PFSK-1 (cell line): ENCODE measurements around the gene BARHL2.

ENCODE experiments used
- FOXP2 ChIP-seq: optimal IDR thresholded peaks from 2 replicates; pipeline ENCODE3; 2011; ENCODE audit warnings: borderline replicate concordance, control low read depth, inconsistent platforms; ENCODE audit not compliant: insufficient read depth; ENCODE audit errors: extremely low read length, extremely low read depth
- POLR2AphosphoS5 ChIP-seq: IDR thresholded peaks from 2 replicates; pipeline ENCODE4 v1.6.1; 2012; ENCODE audit warnings: low read depth, mild to moderate bottlenecking, control low read depth, low read length, moderate library complexity
- SIN3A ChIP-seq: IDR thresholded peaks from 2 replicates; pipeline ENCODE4 v1.6.1; 2012; ENCODE audit warnings: mild to moderate bottlenecking, low read length, moderate library complexity, borderline replicate concordance; ENCODE audit not compliant: insufficient read depth
- TAF1 ChIP-seq: IDR thresholded peaks from 2 replicates; pipeline ENCODE4 v1.6.1; 2012; ENCODE audit warnings: low read length, control low read depth, borderline replicate concordance; ENCODE audit not compliant: insufficient read depth
- TF ChIP-seq, protein P1 (sequence below), 2 experiments: IDR thresholded peaks; 2 replicates each; pipeline versions ENCODE4 v1.6.1 to v1.8.0; 2011 to 2012; ENCODE audit warnings: low read depth in 2 of 2, low read length in 2 of 2, control low read depth in 1 of 2, inconsistent platforms in 1 of 2, mild to moderate bottlenecking in 1 of 2, moderate library complexity in 1 of 2; ENCODE audit not compliant: insufficient read depth in 1 of 2

The BARHL2 gene

DNA sequence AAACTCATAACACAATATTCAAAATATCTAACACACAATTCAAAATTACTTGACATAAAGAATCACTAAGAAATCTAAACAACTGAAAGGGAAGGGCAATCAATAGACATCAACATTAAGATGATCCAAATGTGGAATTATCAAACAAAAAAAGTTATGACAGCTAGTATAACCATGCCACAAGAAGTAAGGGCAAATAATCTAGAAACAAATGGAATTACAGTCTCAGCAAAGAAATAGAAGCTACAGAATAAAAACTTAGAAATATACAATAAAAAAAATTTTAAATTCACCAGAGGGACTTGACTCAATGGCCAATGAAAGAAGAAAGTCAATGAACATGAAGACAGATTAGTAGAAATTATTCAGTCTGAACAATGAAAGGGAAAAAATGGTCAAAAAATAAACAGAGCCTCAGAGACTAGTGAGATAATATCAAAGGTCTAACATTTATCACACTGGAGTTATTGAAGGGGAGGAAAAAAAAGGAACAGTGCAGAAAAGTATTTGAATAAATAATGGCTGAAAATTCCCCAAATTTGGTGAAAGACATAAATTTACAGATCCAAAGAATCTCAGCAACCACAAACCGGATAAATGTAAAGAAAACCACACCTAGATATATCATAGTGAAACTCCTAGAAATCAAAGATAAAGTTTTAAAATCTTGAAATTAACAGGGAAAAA lies 41.8 kb downstream of the BARHL2 start:
- TF ChIP-seq SIN3A: no peak
- TF ChIP-seq FOXP2: no peak
- TF ChIP-seq TAF1: no peak
- no peak for TF ChIP-seq POLR2AphosphoS5
- TF ChIP-seq, protein P1, sequence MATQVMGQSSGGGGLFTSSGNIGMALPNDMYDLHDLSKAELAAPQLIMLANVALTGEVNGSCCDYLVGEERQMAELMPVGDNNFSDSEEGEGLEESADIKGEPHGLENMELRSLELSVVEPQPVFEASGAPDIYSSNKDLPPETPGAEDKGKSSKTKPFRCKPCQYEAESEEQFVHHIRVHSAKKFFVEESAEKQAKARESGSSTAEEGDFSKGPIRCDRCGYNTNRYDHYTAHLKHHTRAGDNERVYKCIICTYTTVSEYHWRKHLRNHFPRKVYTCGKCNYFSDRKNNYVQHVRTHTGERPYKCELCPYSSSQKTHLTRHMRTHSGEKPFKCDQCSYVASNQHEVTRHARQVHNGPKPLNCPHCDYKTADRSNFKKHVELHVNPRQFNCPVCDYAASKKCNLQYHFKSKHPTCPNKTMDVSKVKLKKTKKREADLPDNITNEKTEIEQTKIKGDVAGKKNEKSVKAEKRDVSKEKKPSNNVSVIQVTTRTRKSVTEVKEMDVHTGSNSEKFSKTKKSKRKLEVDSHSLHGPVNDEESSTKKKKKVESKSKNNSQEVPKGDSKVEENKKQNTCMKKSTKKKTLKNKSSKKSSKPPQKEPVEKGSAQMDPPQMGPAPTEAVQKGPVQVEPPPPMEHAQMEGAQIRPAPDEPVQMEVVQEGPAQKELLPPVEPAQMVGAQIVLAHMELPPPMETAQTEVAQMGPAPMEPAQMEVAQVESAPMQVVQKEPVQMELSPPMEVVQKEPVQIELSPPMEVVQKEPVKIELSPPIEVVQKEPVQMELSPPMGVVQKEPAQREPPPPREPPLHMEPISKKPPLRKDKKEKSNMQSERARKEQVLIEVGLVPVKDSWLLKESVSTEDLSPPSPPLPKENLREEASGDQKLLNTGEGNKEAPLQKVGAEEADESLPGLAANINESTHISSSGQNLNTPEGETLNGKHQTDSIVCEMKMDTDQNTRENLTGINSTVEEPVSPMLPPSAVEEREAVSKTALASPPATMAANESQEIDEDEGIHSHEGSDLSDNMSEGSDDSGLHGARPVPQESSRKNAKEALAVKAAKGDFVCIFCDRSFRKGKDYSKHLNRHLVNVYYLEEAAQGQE (IDR thresholded peaks at IDR 0.05; ENCODE audit: insufficient read depth in 1 of 2, low read depth in 2 of 2, low read length in 2 of 2): no peak

DNA sequence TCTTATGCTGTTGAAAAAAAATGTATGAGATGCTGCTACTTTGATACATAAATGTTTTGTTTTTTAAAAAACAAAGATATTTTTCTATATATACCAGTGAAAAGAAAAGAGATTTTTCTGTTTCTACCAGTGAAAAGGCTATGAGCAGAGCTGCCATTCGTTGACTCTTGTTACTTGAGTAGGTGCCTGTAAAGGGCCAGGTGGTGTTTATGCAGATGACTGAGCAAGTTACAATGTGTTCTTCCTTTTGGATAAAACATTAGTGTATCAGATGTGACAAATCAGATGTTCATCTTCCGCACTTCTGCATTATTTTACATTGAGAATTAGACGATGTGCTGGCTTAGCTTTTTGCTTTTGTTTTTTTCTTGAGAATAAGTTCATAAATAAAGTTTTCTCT lies 45.4 kb downstream of the BARHL2 start:
- TF ChIP-seq FOXP2 (no peak), SIN3A (no peak), POLR2AphosphoS5 (no peak)

DNA sequence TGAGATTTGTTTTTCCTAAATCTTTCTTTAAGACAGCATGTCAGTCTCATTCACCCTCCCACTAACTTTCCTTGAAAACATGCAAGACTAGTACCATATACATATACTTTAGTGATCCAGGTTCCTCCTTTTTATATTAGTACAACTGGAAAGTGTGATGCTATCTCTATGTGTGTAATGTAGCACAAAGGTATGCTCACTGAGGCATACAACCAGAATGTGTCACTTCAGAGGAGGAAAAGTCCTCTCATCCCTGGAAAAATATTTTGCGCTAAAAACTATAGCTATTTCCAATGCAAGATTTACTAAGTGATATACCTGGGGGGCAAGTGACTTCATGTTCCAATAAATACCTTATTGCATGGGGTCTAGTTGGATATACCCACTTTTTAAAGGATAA lies 45.9 kb downstream of the BARHL2 start:
- TF ChIP-seq, protein P1 (IDR thresholded peaks at IDR 0.05; ENCODE audit: insufficient read depth in 1 of 2, low read depth in 2 of 2, low read length in 2 of 2): no peak
- TF ChIP-seq FOXP2 (no peak), TAF1 (no peak), POLR2AphosphoS5 (no peak), SIN3A (no peak)
